Measurements from ENCODE around the gene EFCAB14. TPM values are rescaled to one million over a fixed set of nuclear protein-coding genes. Genes with fewer than 3 reads are reported as not detected.

The EFCAB14 gene
- total and polyA plus RNA-seq, 4 donors = 20.8 to 132 (median 73.4) TPM

GRCh38 chr1:46753985-46754384 is 35.1 kb upstream of the EFCAB14 start:
- Histone ChIP-seq H3K9ac (ENCODE audit: insufficient read depth in 1 of 2, low read length in 2 of 2) (no peak overlapping the region), H3K27me3 (ENCODE audit: control insufficient read depth in 3 of 3, insufficient read depth in 3 of 3, low read length in 2 of 3) (no peaks in the 10 kb centered on the region), H3K4me1 (ENCODE audit: control insufficient read depth in 5 of 5, insufficient read depth in 5 of 5, low read length in 5 of 5) (peaks cover 0 to 10% (median 3%) of the 10 kb centered on the region in 5 donors), H3K4me3 (no peak overlapping the region), H3K36me3 (ENCODE audit: control insufficient read depth in 4 of 4, insufficient read depth in 4 of 4, low read length in 4 of 4) (no peaks in the 10 kb centered on the region), H3K27ac (ENCODE audit: low read depth in 1 of 2, low read length in 1 of 2) (no peak overlapping the region), H3K9me3 (ENCODE audit: control insufficient read depth in 4 of 4, insufficient read depth in 3 of 4, low read length in 3 of 4) (no peaks in the 10 kb centered on the region)
- no peak for TF ChIP-seq CTCF (IDR thresholded peaks at IDR 0.05; ENCODE audit: control extremely low read depth, extremely low read depth)
- 57 to 68% methylated on average over 1 of the region's 1 CpG for WGBS, 2 donors
- ATAC-seq (ENCODE audit: insufficient read depth, low FRiP score) (no peak), DNase-seq (no peak)

- ATAC-seq (ENCODE audit: insufficient read depth, low FRiP score) = no peak
Observed at GRCh38 chr1:46749921-46750404, 31.0 kb upstream of the EFCAB14 start.

GRCh38 chr1:46749404-46749803 is 30.5 kb upstream of the EFCAB14 start:
- no peak for TF ChIP-seq CTCF (IDR thresholded peaks at IDR 0.05; ENCODE audit: control extremely low read depth, extremely low read depth)
- 88 to 96% methylated on average over 1 of the region's 1 CpG for WGBS, 2 donors
- H3K36me3 ChIP-seq (ENCODE audit: control insufficient read depth in 4 of 4, insufficient read depth in 4 of 4, low read length in 4 of 4) = no peaks in the 10 kb centered on the region

More at GRCh38 chr1:46749921-46750404, 31.0 kb upstream of the EFCAB14 start:
- Histone ChIP-seq H3K27me3 (ENCODE audit: control insufficient read depth in 3 of 3, insufficient read depth in 3 of 3, low read length in 2 of 3) (no peaks in the 10 kb centered on the region), H3K4me3 (no peak overlapping the region), H3K4me1 (ENCODE audit: control insufficient read depth in 5 of 5, insufficient read depth in 5 of 5, low read length in 5 of 5) (peaks cover 0 to 12% (median 0%) of the 10 kb centered on the region in 5 donors), H3K9me3 (ENCODE audit: control insufficient read depth in 4 of 4, insufficient read depth in 3 of 4, low read length in 3 of 4) (no peaks in the 10 kb centered on the region), H3K9ac (ENCODE audit: insufficient read depth in 1 of 2, low read length in 2 of 2) (no peak overlapping the region), H3K36me3 (ENCODE audit: control insufficient read depth in 4 of 4, insufficient read depth in 4 of 4, low read length in 4 of 4) (no peaks in the 10 kb centered on the region), H3K27ac (ENCODE audit: low read depth in 1 of 2, low read length in 1 of 2) (peak overlapping the region in 1 of 2 donors; percentile 15)
- WGBS, 2 donors = 43 to 52% methylated on average over 7 of the region's 7 CpGs
- TF ChIP-seq CTCF (IDR thresholded peaks at IDR 0.05; ENCODE audit: control extremely low read depth, extremely low read depth) = no peak
- DNase-seq = no peak

More at GRCh38 chr1:46749404-46749803, 30.5 kb upstream of the EFCAB14 start:
- DNase-seq (no peak), ATAC-seq (ENCODE audit: insufficient read depth, low FRiP score) (no peak)
- Histone ChIP-seq H3K9me3 (ENCODE audit: control insufficient read depth in 4 of 4, insufficient read depth in 3 of 4, low read length in 3 of 4) (no peaks in the 10 kb centered on the region), H3K4me3 (no peak overlapping the region), H3K27me3 (ENCODE audit: control insufficient read depth in 3 of 3, insufficient read depth in 3 of 3, low read length in 2 of 3) (no peaks in the 10 kb centered on the region), H3K4me1 (ENCODE audit: control insufficient read depth in 5 of 5, insufficient read depth in 5 of 5, low read length in 5 of 5) (peaks cover 0 to 12% (median 0%) of the 10 kb centered on the region in 5 donors), H3K27ac (ENCODE audit: low read depth in 1 of 2, low read length in 1 of 2) (no peak overlapping the region), H3K9ac (ENCODE audit: insufficient read depth in 1 of 2, low read length in 2 of 2) (no peak overlapping the region)
